SHP77 treated with DMSO at 0.1 percent for 48 hours (cell line): ENCODE data around the gene CRHR2.

Experiments used
- DNase-seq: peaks from one replicate; lab custom pipeline; 2025; lab: John Stamatoyannopoulos, UW

CRHR2 gene

DNA sequence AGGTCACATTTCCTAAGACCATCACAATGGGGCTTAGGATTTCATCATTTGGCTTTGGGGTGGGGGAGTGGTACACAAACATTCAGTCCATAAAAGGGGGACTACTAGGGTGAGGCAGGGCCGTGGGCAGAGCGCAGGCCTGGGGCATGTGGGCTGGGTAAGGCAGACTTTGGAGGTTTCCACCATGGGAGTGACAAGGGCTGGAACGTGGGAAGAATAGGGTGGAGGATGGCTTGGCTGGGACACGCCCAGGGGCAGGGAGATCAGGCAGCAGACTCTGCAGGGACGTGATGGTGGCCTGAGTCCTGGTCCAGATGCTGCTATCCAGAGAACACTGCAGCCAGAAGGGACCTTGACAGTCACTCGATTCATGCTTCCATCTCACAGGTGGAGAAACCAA is 24.7 kb upstream of the CRHR2 start:
- no peak for DNase-seq

GRCh38 chr7:30706316-30706715 is 24.1 kb upstream of the CRHR2 start:
- DNase-seq, result no peak

GRCh38 chr7:30705596-30705995 is 23.3 kb upstream of the CRHR2 start:
- DNase-seq, result no peak

GRCh38 chr7:30705008-30705407 is 22.8 kb upstream of the CRHR2 start:
- DNase-seq, result no peak

DNA sequence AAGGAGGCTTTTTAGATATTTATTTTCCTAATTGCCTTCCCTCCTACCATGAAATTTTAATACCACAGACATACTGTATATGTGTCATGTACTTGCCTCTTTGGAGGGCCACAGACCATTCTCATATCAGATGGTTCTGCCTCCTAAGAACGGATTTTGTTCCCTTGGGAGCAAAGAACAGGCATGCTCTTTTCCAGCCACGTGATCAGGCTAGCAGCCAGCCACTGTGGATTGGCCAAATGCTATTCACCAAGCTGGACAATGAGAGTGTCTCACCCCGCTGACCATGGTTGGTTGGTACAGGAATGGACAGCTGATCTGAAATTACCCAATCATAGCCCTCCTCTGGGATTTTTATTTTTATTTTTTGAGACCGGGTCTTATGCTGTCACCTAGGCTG is 21.5 kb upstream of the CRHR2 start:
- no peak for DNase-seq

GRCh38 chr7:30702200-30702599 is 19.9 kb upstream of the CRHR2 start:
- no peak for DNase-seq

DNA sequence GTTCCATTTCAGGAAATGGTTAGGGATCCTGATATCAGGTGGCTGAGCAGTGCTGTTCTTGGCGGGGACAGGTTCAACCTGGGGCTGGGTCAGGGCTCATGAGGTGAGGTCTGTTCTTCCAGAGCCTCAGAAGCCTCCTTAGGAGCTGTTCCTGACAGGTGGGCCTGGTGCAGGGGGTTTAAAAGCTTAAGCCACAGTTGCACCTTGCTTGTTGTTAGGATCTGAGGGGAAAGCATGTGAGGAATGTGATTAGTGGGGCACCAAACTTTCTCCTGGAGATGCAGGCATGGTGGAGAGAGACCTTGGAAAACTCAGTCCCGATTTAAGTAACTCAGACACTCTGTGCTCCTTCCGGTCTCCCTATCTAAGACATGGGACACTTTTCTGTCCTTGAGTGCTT is 18.7 kb upstream of the CRHR2 start:
- DNase-seq, result no peak

- no peak for DNase-seq
Measured at GRCh38 chr7:30699706-30700495, 17.6 kb upstream of the CRHR2 start.

- DNase-seq, result no peak
Measured at GRCh38 chr7:30698481-30698880, 16.2 kb upstream of the CRHR2 start.

- no peak for DNase-seq
Measured at GRCh38 chr7:30697719-30698460, 15.6 kb upstream of the CRHR2 start.

GRCh38 chr7:30694774-30695721 is 12.8 kb upstream of the CRHR2 start:
- no peak for DNase-seq

- DNase-seq, result no peak
Measured at GRCh38 chr7:30694218-30694745, 12.0 kb upstream of the CRHR2 start.

- no peak for DNase-seq
Measured at GRCh38 chr7:30692882-30693281, 10.6 kb upstream of the CRHR2 start.

DNA sequence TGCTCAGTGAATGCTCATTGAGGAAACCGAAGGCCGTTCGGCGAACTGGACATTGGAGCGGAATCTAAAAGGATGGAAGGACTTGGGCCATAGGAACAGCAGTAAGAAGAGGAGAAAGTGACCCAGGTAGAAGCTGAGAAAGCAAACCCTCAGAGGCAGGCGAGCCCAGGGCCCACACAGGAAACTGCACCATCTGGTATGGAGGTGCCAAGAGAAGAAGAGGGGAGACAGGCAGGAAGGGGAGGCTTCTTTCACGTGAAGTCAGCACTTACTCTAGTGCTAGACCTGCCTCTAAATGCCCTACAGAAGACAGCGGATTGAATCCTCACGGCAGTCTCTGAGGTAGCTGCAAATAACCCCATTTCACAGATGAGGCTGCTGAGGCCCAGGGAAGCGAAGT is 10.2 kb upstream of the CRHR2 start:
- no peak for DNase-seq

DNA sequence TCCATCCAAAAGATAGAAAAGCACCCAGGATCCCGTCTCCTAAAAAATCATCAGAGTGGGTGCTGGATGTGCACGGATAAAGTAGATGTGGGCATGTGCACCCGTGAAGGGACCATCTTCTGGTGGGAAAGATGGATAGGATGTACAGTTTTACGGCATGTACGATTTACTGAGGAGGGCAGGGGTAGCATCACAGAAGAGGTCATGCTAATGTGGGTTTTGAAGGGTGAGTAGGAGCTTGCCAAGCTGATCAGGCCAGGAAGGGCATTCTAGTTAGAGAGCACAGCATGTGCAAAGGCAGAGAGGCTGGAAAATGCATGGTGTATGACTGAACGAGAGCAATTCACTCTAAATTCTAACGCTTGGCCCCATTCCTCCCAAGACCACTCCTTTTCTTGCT is 7.8 kb upstream of the CRHR2 start:
- no peak for DNase-seq

DNA sequence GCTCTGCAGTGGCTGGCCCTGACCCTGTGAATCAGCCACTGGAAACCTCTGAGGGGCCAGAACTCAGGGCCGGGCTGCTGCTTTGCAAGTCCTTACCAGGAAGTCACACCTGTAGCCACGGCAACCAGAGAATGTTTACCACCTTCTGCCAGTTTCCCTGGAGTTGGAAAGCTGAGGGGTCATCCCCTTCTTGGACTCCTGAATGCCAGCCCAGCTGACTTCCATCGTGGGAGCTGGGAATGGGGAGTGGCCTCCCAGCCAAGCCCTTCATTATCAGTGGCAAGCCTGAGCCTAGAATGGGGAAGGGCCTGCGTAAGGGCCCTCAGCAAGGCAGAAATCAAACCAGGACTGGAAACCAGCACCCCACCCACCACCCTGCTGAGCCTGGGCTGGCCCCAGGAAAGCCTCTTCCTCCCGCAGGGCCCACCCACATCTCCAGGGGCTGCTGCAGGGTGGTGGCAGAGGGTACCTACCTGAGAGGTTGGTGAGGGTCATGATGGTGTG is 6.5 kb upstream of the CRHR2 start:
- no peak for DNase-seq

DNA sequence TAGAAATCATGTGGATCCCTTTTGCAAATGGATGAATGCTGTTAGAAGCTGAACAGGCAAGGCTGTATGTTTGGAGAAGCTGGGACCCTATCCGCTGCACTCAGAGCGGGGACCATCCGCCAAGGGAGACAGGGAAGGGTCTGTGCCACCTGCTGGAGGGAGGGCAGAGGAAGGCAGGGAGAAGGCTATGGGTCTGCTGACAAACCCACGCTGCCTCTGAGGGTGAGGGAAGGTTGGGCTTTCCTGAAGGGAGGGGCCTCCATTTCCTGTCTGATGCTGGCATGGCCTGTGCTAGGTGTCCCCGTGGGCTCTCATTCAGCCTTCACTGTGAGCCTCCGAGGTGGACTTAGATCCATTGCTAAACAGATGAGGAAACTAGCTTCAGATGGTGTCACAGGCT is 5.3 kb upstream of the CRHR2 start:
- no peak for DNase-seq

- no peak for DNase-seq
Measured at GRCh38 chr7:30684351-30684750, 2.1 kb upstream of the CRHR2 start.

DNA sequence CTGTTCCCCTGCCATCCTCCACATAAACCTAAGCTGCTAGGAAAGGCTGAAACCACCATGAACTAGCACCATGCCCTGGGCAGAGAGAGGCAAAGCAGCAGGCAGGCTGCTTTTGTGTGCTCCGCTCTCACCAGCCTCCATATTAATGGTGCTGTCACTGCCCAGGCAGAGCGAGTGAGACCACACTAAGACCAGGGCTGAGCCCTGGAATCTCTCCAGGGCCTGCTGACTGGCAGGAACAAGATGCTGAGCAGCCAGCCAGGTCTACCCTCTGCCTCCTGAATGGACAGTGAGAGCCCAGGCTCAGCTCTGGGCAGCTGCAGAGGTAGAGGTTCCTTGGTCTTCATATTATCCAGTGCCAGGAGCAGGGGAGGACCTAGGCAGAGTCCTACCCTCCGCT is 1.6 kb upstream of the CRHR2 start:
- DNase-seq, result no peak

- no peak for DNase-seq
Measured at GRCh38 chr7:30683306-30683705, 1.1 kb upstream of the CRHR2 start.

GRCh38 chr7:30681815-30682211 is 443 bp downstream of the CRHR2 start:
- no peak for DNase-seq

DNA sequence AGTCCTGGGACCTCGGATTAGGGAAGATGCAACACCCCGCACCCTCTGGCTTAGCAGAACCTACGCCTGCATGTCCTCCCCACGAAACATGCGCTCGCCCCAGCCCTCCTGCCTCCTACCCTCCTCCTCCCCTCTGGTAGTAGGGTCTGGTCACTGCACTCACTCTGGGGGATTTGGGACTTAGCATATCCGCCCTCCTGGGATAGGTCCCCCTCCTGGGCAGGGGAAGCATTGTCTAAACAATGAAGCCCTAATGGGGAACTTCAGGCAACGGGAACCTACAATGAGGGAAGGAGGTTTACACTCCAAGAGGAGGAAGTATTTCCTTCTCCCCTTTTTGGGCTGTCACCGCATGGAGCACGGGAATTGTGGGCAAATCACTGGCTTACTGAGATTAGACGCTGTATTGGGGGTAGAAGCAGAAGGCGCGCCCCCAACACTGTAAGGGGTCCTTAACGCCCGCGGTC is 892 bp downstream of the CRHR2 start:
- DNase-seq, result no peak
